Stimulated activated CD4-positive, alpha-beta T cell treated with anti-CD3 and anti-CD28 coated beads, Interleukin-1b, Interleukin-23, amount 100 ng/mL, for 4 hours (primary cell): ENCODE results near the gene PCCA.
"Not testable (repeated sequence)": the region's sequence is repeated elsewhere in the genome, so short reads cannot be mapped to it uniquely, and the experiment has no call there.

ENCODE experiments used
- DNase-seq, 2 donors: peaks; one replicate each; pipeline ENCODE4 v3.0.0-alpha.2; 2020; ENCODE audit warnings: low read depth in 2 of 2

Gene PCCA

GRCh38 chr13:100304229-100304628, 215.3 kb downstream of the PCCA start:
- DNase-seq = no peak

GRCh38 chr13:100305398-100305797, 216.5 kb downstream of the PCCA start:
- no peak for DNase-seq

GRCh38 chr13:100306030-100306429, 217.1 kb downstream of the PCCA start:
- DNase-seq = no peak

GRCh38 chr13:100306434-100306999, 217.6 kb downstream of the PCCA start:
- no peak for DNase-seq

- no peak for DNase-seq
These were observed 225.4 kb downstream of the PCCA start for GRCh38 chr13:100314132-100314910.

- DNase-seq = no peak
These were observed 226.6 kb downstream of the PCCA start for GRCh38 chr13:100315522-100315921.

GRCh38 chr13:100318473-100318872, 229.6 kb downstream of the PCCA start:
- DNase-seq = not testable (repeated sequence)

- no peak for DNase-seq
These were observed 235.0 kb downstream of the PCCA start for GRCh38 chr13:100323937-100324336.

GRCh38 chr13:100330662-100331061, 241.8 kb downstream of the PCCA start:
- DNase-seq = no peak

GRCh38 chr13:100333141-100333540, 244.2 kb downstream of the PCCA start:
- DNase-seq = no peak

- no peak for DNase-seq
These were observed 245.3 kb downstream of the PCCA start for GRCh38 chr13:100334214-100334613.

GRCh38 chr13:100336795-100337516, 248.1 kb downstream of the PCCA start:
- DNase-seq = no peak

GRCh38 chr13:100338275-100338674, 249.4 kb downstream of the PCCA start:
- DNase-seq = no peak

GRCh38 chr13:100339411-100339940, 250.6 kb downstream of the PCCA start:
- DNase-seq = no peak

- DNase-seq = no peak
These were observed 252.0 kb downstream of the PCCA start for GRCh38 chr13:100340865-100341264.

- no peak for DNase-seq
These were observed 252.4 kb downstream of the PCCA start for GRCh38 chr13:100341327-100341726.

GRCh38 chr13:100344544-100344943, 255.7 kb downstream of the PCCA start:
- no peak for DNase-seq

GRCh38 chr13:100347968-100348367, 259.1 kb downstream of the PCCA start:
- DNase-seq = no peak

- no peak for DNase-seq
These were observed 260.7 kb downstream of the PCCA start for GRCh38 chr13:100349594-100349993.

- no peak for DNase-seq
These were observed 261.7 kb downstream of the PCCA start for GRCh38 chr13:100350601-100351000.

GRCh38 chr13:100356426-100356825, 267.5 kb downstream of the PCCA start:
- DNase-seq = no peak

- no peak for DNase-seq
These were observed 268.0 kb downstream of the PCCA start for GRCh38 chr13:100356889-100357288.

- DNase-seq = no peak
These were observed 268.9 kb downstream of the PCCA start for GRCh38 chr13:100357764-100358163.
